ENCODE results near the gene LSAMP.

DNA sequence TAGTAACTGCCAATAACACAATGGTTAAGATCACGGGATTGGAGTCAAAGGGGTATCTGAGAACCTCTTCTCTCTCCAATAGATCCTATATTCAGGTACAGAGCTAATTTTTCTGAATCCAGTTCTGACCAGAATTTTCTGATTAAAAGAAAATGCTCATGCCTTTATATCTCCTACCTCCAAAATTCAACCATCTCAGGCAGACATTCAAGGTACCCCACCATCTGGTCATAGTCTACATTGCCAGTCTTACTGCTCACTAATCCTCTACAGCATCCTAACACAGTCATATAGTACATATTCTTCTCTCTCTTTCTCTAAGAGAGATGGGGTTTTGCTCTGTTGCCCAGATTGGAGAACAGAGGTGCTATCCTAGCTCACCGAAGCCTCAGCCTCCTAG lies 59.1 kb downstream of the LSAMP start:
- TF ChIP-seq, protein P1, sequence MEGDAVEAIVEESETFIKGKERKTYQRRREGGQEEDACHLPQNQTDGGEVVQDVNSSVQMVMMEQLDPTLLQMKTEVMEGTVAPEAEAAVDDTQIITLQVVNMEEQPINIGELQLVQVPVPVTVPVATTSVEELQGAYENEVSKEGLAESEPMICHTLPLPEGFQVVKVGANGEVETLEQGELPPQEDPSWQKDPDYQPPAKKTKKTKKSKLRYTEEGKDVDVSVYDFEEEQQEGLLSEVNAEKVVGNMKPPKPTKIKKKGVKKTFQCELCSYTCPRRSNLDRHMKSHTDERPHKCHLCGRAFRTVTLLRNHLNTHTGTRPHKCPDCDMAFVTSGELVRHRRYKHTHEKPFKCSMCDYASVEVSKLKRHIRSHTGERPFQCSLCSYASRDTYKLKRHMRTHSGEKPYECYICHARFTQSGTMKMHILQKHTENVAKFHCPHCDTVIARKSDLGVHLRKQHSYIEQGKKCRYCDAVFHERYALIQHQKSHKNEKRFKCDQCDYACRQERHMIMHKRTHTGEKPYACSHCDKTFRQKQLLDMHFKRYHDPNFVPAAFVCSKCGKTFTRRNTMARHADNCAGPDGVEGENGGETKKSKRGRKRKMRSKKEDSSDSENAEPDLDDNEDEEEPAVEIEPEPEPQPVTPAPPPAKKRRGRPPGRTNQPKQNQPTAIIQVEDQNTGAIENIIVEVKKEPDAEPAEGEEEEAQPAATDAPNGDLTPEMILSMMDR (IDR thresholded peaks at IDR 0.05; ENCODE audit: extremely low read depth in 1 of 2, insufficient read depth in 1 of 2, low read depth in 1 of 2, low read length in 2 of 2) = no peak
- TF ChIP-seq POLR2A (IDR thresholded peaks at IDR 0.05; ENCODE audit: low read depth, low read length) = no peak
- TF ChIP-seq, protein P2, sequence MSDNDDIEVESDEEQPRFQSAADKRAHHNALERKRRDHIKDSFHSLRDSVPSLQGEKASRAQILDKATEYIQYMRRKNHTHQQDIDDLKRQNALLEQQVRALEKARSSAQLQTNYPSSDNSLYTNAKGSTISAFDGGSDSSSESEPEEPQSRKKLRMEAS (IDR thresholded peaks at IDR 0.05; ENCODE audit: insufficient read depth, insufficient read length) = no peak
- TF ChIP-seq POLR2AphosphoS5 (IDR thresholded peaks at IDR 0.05; ENCODE audit: insufficient read depth, low read depth, low read length) = no peak
